HAP-1 (cell line): ENCODE measurements around the gene FAM32A.

Source experiments
- DNase-seq, 2 experiments: peaks; one replicate each; pipeline ENCODE4 v3.0.0-alpha.2; 2016 to 2020; ENCODE audit warnings: low spot score in 2 of 2
- H3K27me3 ChIP-seq: fragments of 250-450 bp; sonication (Bioruptor Pico); 2 replicates; pipeline ENCODE4 v1.5.1; 2020; ENCODE audit warnings: low read depth, mild to moderate bottlenecking, moderate library complexity
- H3K36me3 ChIP-seq: fragments of 250-450 bp; sonication (Bioruptor Pico); replicated peaks from 2 replicates; pipeline ENCODE4 v1.5.1; 2020; ENCODE audit warnings: mild to moderate bottlenecking
- H3K4me1 ChIP-seq: fragments of 250-450 bp; sonication (Bioruptor Pico); 2 replicates; pipeline ENCODE4 v1.5.1; 2020; ENCODE audit warnings: mild to moderate bottlenecking
- H3K4me3 ChIP-seq: fragments of 250-450 bp; sonication (Bioruptor Pico); 2 replicates; pipeline ENCODE4 v1.5.1; 2020; ENCODE audit warnings: mild to moderate bottlenecking, moderate library complexity
- H3K9me3 ChIP-seq: fragments of 250-450 bp; sonication (Bioruptor Pico); 2 replicates; pipeline ENCODE4 v1.5.1; 2020; ENCODE audit warnings: mild to moderate bottlenecking, moderate library complexity
- in situ Hi-C: fragments of 300-500 bp; cut with MboI; formaldehyde crosslinking; loops from 3 replicates; pipeline ENCODE4 v1.14.3; 2020; ENCODE audit warnings: low sequenced_read_pairs, inconsistent platforms, mixed read lengths

The FAM32A gene

GRCh38 chr19:16228637-16229321 lies 43.6 kb downstream of the FAM32A start:
- Histone ChIP-seq H3K27me3 (no peaks in the 10 kb centered on the region), H3K9me3 (no peaks in the 10 kb centered on the region), H3K4me3 (no peak overlapping the region), H3K4me1 (no peaks in the 10 kb centered on the region), H3K36me3 (peaks cover 3% of the 10 kb centered on the region; the same call in 1 of the 2 replicates)
- in situ Hi-C loops = no loop called here
- DNase-seq = no peak

GRCh38 chr19:16229322-16229641 lies 44.1 kb downstream of the FAM32A start:
- Histone ChIP-seq H3K4me1 (no peaks in the 10 kb centered on the region), H3K9me3 (no peaks in the 10 kb centered on the region), H3K4me3 (no peak overlapping the region), H3K36me3 (peaks cover 3% of the 10 kb centered on the region; the same call in 1 of the 2 replicates), H3K27me3 (no peaks in the 10 kb centered on the region)
- DNase-seq = no peak
- in situ Hi-C loops = no loop called here

- in situ Hi-C loops = no loop called here
- no peak overlapping the region for H3K4me3 ChIP-seq
- H3K36me3 ChIP-seq = no peaks in the 10 kb centered on the region; the same call in 1 of the 2 replicates
- no peaks in the 10 kb centered on the region for H3K27me3 ChIP-seq
- no peak for DNase-seq
- no peaks in the 10 kb centered on the region for H3K4me1 ChIP-seq
- H3K9me3 ChIP-seq = no peaks in the 10 kb centered on the region
Measured at GRCh38 chr19:16232127-16232526, 46.9 kb downstream of the FAM32A start.

GRCh38 chr19:16232568-16232967 lies 47.4 kb downstream of the FAM32A start:
- in situ Hi-C loops = no loop called here
- Histone ChIP-seq H3K4me3 (no peak overlapping the region), H3K36me3 (no peaks in the 10 kb centered on the region; the same call in 1 of the 2 replicates), H3K27me3 (no peaks in the 10 kb centered on the region), H3K9me3 (no peaks in the 10 kb centered on the region), H3K4me1 (no peaks in the 10 kb centered on the region)
- no peak for DNase-seq

GRCh38 chr19:16233081-16233776 lies 48.0 kb downstream of the FAM32A start:
- no peak overlapping the region for H3K4me3 ChIP-seq
- H3K4me1 ChIP-seq = no peaks in the 10 kb centered on the region
- H3K27me3 ChIP-seq = no peaks in the 10 kb centered on the region
- no peaks in the 10 kb centered on the region for H3K9me3 ChIP-seq
- in situ Hi-C loops = no loop called here
- no peaks in the 10 kb centered on the region; the same call in 1 of the 2 replicates for H3K36me3 ChIP-seq
- DNase-seq = no peak

GRCh38 chr19:16233836-16234551 lies 48.8 kb downstream of the FAM32A start:
- Histone ChIP-seq H3K9me3 (no peaks in the 10 kb centered on the region), H3K4me1 (no peaks in the 10 kb centered on the region), H3K36me3 (no peaks in the 10 kb centered on the region; the same call in 1 of the 2 replicates), H3K27me3 (no peaks in the 10 kb centered on the region), H3K4me3 (no peak overlapping the region)
- no peak for DNase-seq
- in situ Hi-C loops = no loop called here

- Histone ChIP-seq H3K36me3 (no peaks in the 10 kb centered on the region; the same call in 1 of the 2 replicates), H3K4me3 (no peak overlapping the region), H3K9me3 (no peaks in the 10 kb centered on the region), H3K4me1 (no peaks in the 10 kb centered on the region), H3K27me3 (no peaks in the 10 kb centered on the region)
- no peak for DNase-seq
- in situ Hi-C loops = no loop called here
Measured at GRCh38 chr19:16234552-16235445, 49.6 kb downstream of the FAM32A start.

- Histone ChIP-seq H3K4me3 (no peak overlapping the region), H3K4me1 (no peaks in the 10 kb centered on the region), H3K9me3 (no peaks in the 10 kb centered on the region), H3K27me3 (no peaks in the 10 kb centered on the region), H3K36me3 (no peaks in the 10 kb centered on the region)
- in situ Hi-C loops = no loop called here
- DNase-seq = no peak
Measured at GRCh38 chr19:16235811-16236652, 50.8 kb downstream of the FAM32A start.
